ENCODE measurements around the gene APOBR.

- TF ChIP-seq CTCF (IDR thresholded peaks at IDR 0.05) (no peak), EP300 (IDR thresholded peaks at IDR 0.05) (no peak), POLR2AphosphoS5 (IDR thresholded peaks at IDR 0.05) (no peak)
Observed at GRCh38 chr16:28511031-28511430, 16.6 kb downstream of the APOBR start.
